Measurements from ENCODE around the gene C6orf136. TPM values are rescaled to one million over a fixed set of nuclear protein-coding genes. Genes with fewer than 3 reads are reported as not detected.

C6orf136 gene
- total and polyA plus RNA-seq, 2 donors from 2014 or later, result 27.4 to 45.6 TPM

- Histone ChIP-seq H3K4me1 (ENCODE audit: control insufficient read depth in 2 of 3, insufficient read depth in 2 of 3, low read depth in 1 of 3, low read length in 3 of 3) (peaks cover 0 to 15% (median 7%) of the 10 kb centered on the region in 3 donors), H3K9ac (ENCODE audit: low read length in 3 of 3) (peak overlapping the region in 1 of 3 donors; percentile 22), H3K27me3 (ENCODE audit: control insufficient read depth, insufficient read depth, low read length) (no peaks in the 10 kb centered on the region), H3K36me3 (ENCODE audit: control insufficient read depth in 2 of 3, insufficient read depth in 3 of 3, low read length in 3 of 3) (peaks cover 0 to 6% (median 5%) of the 10 kb centered on the region in 3 donors), H3K4me3 (ENCODE audit: low read length in 3 of 3) (peak overlapping the region in 1 of 3 donors; percentile 17), H3K9me3 (ENCODE audit: control insufficient read depth in 2 of 3, insufficient read depth in 1 of 3, low read length in 3 of 3) (no peaks in the 10 kb centered on the region), H3K27ac (ENCODE audit: low read depth in 2 of 2, low read length in 2 of 2) (peak overlapping the region in 1 of 2 donors; percentile 24)
- TF ChIP-seq, protein P1, sequence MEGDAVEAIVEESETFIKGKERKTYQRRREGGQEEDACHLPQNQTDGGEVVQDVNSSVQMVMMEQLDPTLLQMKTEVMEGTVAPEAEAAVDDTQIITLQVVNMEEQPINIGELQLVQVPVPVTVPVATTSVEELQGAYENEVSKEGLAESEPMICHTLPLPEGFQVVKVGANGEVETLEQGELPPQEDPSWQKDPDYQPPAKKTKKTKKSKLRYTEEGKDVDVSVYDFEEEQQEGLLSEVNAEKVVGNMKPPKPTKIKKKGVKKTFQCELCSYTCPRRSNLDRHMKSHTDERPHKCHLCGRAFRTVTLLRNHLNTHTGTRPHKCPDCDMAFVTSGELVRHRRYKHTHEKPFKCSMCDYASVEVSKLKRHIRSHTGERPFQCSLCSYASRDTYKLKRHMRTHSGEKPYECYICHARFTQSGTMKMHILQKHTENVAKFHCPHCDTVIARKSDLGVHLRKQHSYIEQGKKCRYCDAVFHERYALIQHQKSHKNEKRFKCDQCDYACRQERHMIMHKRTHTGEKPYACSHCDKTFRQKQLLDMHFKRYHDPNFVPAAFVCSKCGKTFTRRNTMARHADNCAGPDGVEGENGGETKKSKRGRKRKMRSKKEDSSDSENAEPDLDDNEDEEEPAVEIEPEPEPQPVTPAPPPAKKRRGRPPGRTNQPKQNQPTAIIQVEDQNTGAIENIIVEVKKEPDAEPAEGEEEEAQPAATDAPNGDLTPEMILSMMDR (IDR thresholded peaks at IDR 0.05; ENCODE audit: borderline replicate concordance, extremely low read depth, insufficient read depth), result no peak
- FAIRE-seq, result no peak
- intact Hi-C loops (cut with DNase I), result loop anchor here (5.0 kb wide), 2 partner anchors 42 to 52 kb away; partner anchors contain the start of gene TUBB
- peak in 1 of 5 donors; percentile 35 for DNase-seq
Observed at GRCh38 chr6:30679765-30680535, 33.0 kb downstream of the C6orf136 start.

GRCh38 chr6:30681766-30682142 lies 34.8 kb downstream of the C6orf136 start:
- peaks cover 0 to 5% (median 3%) of the 10 kb centered on the region in 3 donors for H3K36me3 ChIP-seq (ENCODE audit: control insufficient read depth in 2 of 3, insufficient read depth in 3 of 3, low read length in 3 of 3)
- H3K9ac ChIP-seq (ENCODE audit: low read length in 3 of 3), result peak overlapping the region in 1 of 3 donors; percentile 80
- peak overlapping the region in 2 of 3 donors; percentile 43 to 77 for H3K4me3 ChIP-seq (ENCODE audit: low read length in 3 of 3)
- DNase-seq (peak in 1 of 5 donors; percentile 18), FAIRE-seq (no peak)
- H3K27ac ChIP-seq (ENCODE audit: low read depth in 2 of 2, low read length in 2 of 2), result peak overlapping the region; percentile 79 to 98
- H3K4me1 ChIP-seq (ENCODE audit: control insufficient read depth in 2 of 3, insufficient read depth in 2 of 3, low read depth in 1 of 3, low read length in 3 of 3), result peaks cover 0 to 19% (median 7%) of the 10 kb centered on the region in 3 donors
- intact Hi-C loops (cut with DNase I), result loop anchor here (5.0 kb wide), 1 partner anchor 41 kb away; the partner anchor contains the start of gene TUBB
- TF ChIP-seq, protein P1 (IDR thresholded peaks at IDR 0.05; ENCODE audit: borderline replicate concordance, extremely low read depth, insufficient read depth), result no peak
- H3K27me3 ChIP-seq (ENCODE audit: control insufficient read depth, insufficient read depth, low read length), result no peaks in the 10 kb centered on the region
- H3K9me3 ChIP-seq (ENCODE audit: control insufficient read depth in 2 of 3, insufficient read depth in 1 of 3, low read length in 3 of 3), result no peaks in the 10 kb centered on the region

DNA sequence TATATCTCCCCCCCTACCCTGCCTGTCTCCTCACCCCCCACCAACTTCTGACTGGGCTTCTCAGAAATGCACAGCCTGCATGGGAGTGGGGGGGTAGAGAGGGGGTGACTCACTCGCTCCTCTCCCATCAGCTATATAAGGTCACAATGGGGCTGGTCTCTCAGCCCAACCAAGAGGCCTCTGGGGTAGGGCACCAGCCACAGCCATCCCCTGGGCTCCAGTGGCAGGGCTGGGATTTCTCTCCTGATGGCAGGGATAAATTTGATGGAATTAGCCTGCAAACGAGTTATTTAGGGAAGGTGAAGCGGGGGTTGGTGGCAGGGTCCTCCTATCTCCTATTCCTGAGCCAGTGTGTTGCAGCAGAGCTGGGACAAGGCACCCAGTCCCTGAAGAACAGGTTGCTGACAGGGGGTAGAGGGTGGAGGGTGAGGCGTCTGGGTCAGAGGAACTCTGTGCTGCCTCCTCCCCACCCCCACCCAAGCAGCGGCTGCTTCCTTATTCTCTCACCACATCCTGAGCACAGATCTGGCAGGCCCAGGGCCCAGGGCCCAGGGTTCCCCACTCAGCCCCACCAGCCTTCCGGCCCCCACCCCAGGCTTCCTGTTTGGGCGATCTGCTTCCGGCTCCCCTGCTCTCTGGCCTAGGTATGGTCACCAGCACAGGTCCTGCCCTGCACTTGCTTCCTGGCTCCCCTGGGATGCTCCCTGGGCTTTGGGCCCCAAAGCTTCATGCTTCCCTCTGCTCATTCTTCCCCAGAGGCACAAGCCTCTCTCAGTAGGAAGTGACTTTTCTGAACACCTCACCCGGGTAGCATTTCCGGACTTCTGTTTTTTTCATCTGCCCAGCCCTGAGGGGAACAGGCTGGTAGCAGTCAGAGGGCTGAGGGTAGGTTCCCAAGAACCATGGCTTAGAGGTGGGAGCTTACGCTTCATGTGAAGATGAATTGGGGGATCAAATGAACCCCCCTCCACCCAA lies 35.5 kb downstream of the C6orf136 start:
- DNase-seq (peak in 4 of 5 donors; percentile 42 to 94 (median 59)), FAIRE-seq (no peak)
- TF ChIP-seq, protein P1 (IDR thresholded peaks at IDR 0.05; ENCODE audit: borderline replicate concordance, extremely low read depth, insufficient read depth), result no peak
- Histone ChIP-seq H3K36me3 (ENCODE audit: control insufficient read depth in 2 of 3, insufficient read depth in 3 of 3, low read length in 3 of 3) (no peaks in the 10 kb centered on the region), H3K27me3 (ENCODE audit: control insufficient read depth, insufficient read depth, low read length) (no peaks in the 10 kb centered on the region), H3K4me1 (ENCODE audit: control insufficient read depth in 2 of 3, insufficient read depth in 2 of 3, low read depth in 1 of 3, low read length in 3 of 3) (peaks cover 0 to 19% (median 7%) of the 10 kb centered on the region in 3 donors), H3K9me3 (ENCODE audit: control insufficient read depth in 2 of 3, insufficient read depth in 1 of 3, low read length in 3 of 3) (no peaks in the 10 kb centered on the region), H3K9ac (ENCODE audit: low read length in 3 of 3) (peak overlapping the region; percentile 1 to 80 (median 10)), H3K4me3 (ENCODE audit: low read length in 3 of 3) (peak overlapping the region; percentile 41 to 77 (median 67)), H3K27ac (ENCODE audit: low read depth in 2 of 2, low read length in 2 of 2) (peak overlapping the region; percentile 79 to 98)
- intact Hi-C loops (cut with DNase I), result loop anchor here (5.0 kb wide), 1 partner anchor 40 kb away; the partner anchor contains the start of gene TUBB

Measured in kidney (tissue), 14 donors.